ENCODE results near the gene SFXN2.

DNA sequence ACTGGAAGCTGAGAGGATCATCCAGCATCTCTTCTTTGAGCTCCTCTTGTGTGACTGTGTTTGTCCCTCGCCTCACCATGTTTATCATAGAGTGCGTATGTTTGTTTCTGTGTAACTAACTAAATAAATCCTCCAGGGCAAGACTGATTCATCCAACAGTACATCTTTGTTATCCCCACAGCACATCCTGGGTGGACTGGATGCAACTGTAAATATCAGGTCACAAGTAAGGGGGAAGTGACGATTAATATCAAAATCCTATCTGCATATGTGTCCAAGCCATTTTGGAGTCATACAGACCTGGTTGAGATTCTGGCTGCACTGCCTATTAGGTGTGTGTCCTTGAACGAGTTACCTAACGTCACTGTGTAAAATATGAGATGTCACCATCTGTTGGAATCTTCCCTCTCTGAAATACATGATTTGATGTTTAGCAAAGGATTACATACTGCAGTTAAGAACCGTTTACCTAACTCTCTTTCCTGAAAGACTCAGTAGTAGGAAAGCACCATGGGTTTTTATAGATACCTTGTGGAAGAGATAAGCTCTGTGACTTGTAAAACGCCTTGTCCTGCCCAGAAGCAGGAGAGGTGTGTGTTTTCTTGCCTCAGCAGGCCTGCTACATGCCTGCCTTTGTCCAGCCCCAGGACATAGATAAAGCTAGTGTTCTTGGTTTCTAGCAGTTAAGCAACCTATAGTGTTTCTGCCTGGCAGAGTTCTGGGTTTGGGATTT is 55.1 kb downstream of the SFXN2 start:
- TF ChIP-seq, protein P1, sequence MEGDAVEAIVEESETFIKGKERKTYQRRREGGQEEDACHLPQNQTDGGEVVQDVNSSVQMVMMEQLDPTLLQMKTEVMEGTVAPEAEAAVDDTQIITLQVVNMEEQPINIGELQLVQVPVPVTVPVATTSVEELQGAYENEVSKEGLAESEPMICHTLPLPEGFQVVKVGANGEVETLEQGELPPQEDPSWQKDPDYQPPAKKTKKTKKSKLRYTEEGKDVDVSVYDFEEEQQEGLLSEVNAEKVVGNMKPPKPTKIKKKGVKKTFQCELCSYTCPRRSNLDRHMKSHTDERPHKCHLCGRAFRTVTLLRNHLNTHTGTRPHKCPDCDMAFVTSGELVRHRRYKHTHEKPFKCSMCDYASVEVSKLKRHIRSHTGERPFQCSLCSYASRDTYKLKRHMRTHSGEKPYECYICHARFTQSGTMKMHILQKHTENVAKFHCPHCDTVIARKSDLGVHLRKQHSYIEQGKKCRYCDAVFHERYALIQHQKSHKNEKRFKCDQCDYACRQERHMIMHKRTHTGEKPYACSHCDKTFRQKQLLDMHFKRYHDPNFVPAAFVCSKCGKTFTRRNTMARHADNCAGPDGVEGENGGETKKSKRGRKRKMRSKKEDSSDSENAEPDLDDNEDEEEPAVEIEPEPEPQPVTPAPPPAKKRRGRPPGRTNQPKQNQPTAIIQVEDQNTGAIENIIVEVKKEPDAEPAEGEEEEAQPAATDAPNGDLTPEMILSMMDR (IDR thresholded peaks at IDR 0.05), result no peak
- no peak for TF ChIP-seq POLR2A (IDR thresholded peaks at IDR 0.05)

All from tibial nerve (tissue), 3 donors.